Measurements from ENCODE around the gene MTUS2. TPM values are rescaled to one million over a fixed set of nuclear protein-coding genes. Genes with fewer than 3 reads are reported as not detected.

MTUS2 gene
- total RNA-seq, 4 donors from 2014 or later = 0.08 to 0.57 TPM; not detected in 2

DNA sequence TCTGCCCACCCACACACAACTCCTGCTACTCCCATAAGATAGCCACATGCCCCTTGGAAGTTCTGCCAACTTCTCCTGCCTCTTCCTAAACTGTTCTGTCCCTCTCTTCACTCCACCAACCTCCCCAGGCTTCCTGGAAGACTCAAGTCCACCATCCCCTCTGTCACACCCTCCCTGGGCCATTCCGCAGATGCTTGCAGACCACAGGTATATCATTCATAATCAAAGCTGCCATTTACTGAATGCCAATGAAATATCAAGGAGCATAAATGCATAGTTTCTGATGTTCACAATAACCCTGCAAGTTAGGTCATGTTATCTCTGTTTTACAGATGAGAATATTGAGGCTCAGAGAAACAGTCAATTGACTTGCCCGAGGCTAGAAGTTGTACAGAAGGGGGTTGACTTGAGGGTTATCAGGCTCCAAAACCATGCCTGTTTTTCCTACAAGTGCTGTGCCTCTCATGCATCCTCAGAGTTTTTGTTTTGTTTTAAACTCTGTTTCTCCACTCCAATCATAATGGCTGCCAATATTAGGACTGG, 639.7 kb downstream of the MTUS2 start:
- intact Hi-C loops (cut with DNase I) = no loop called here
- Histone ChIP-seq H3K9me3 (no peaks in the 10 kb centered on the region), H3K27ac (no peak overlapping the region), H3K4me1 (peaks cover 0 to 5% (median 0%) of the 10 kb centered on the region in 3 donors), H3K27me3 (peaks cover 0 to 15% (median 0%) of the 10 kb centered on the region in 4 donors), H3K4me3 (no peak overlapping the region), H3K36me3 (no peaks in the 10 kb centered on the region)
- 47 to 75% methylated on average over 2 of the region's 2 CpGs for WGBS, 2 donors
- TF ChIP-seq, protein P1, sequence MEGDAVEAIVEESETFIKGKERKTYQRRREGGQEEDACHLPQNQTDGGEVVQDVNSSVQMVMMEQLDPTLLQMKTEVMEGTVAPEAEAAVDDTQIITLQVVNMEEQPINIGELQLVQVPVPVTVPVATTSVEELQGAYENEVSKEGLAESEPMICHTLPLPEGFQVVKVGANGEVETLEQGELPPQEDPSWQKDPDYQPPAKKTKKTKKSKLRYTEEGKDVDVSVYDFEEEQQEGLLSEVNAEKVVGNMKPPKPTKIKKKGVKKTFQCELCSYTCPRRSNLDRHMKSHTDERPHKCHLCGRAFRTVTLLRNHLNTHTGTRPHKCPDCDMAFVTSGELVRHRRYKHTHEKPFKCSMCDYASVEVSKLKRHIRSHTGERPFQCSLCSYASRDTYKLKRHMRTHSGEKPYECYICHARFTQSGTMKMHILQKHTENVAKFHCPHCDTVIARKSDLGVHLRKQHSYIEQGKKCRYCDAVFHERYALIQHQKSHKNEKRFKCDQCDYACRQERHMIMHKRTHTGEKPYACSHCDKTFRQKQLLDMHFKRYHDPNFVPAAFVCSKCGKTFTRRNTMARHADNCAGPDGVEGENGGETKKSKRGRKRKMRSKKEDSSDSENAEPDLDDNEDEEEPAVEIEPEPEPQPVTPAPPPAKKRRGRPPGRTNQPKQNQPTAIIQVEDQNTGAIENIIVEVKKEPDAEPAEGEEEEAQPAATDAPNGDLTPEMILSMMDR (IDR thresholded peaks at IDR 0.05) = no peak
- TF ChIP-seq POLR2A (IDR thresholded peaks at IDR 0.05) = no peak
- DNase-seq = no peak

GRCh38 chr13:29464105-29464679, 644.1 kb downstream of the MTUS2 start:
- 75 to 78% methylated on average over 4 of the region's 4 CpGs for WGBS, 2 donors
- Histone ChIP-seq H3K27ac (no peak overlapping the region), H3K9me3 (no peaks in the 10 kb centered on the region), H3K27me3 (peaks cover 0 to 15% (median 0%) of the 10 kb centered on the region in 4 donors), H3K4me1 (no peaks in the 10 kb centered on the region), H3K4me3 (no peak overlapping the region), H3K36me3 (no peaks in the 10 kb centered on the region)
- DNase-seq = no peak
- TF ChIP-seq, protein P1 (IDR thresholded peaks at IDR 0.05) = no peak
- no peak for TF ChIP-seq POLR2A (IDR thresholded peaks at IDR 0.05)
- intact Hi-C loops (cut with DNase I) = no loop called here

- intact Hi-C loops (cut with DNase I) = no loop called here
- Histone ChIP-seq H3K36me3 (no peaks in the 10 kb centered on the region), H3K4me1 (no peaks in the 10 kb centered on the region), H3K27ac (no peak overlapping the region), H3K9me3 (no peaks in the 10 kb centered on the region), H3K27me3 (peaks cover 0 to 15% (median 0%) of the 10 kb centered on the region in 4 donors), H3K4me3 (no peak overlapping the region)
- WGBS, 2 donors = 49 to 58% methylated on average over 3 to 6 of the region's 6 CpGs
- no peak for DNase-seq
- no peak for TF ChIP-seq POLR2A (IDR thresholded peaks at IDR 0.05)
- TF ChIP-seq, protein P1 (IDR thresholded peaks at IDR 0.05) = no peak
Observed at GRCh38 chr13:29465741-29466293, 645.7 kb downstream of the MTUS2 start.

DNA sequence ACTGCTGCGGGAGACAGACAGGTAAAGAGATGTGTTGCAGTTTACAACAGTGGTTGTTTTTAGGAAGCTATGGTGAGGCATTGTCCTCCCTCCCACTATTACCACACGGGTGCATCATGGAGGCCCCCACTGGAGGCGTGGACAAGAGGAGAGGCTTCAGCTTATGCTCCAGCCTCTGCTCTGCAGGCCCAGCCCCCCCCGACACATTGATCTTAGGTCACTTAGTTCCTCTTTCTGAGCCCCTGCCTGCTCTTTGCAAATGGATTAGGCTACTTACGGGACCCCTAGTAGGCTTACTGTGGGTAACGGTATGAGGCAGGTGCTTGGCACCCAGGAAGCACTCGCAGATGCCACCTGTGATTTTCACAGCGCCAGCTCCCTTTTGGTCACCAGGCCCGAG, 651.4 kb downstream of the MTUS2 start:
- DNase-seq = no peak
- TF ChIP-seq, protein P1 (IDR thresholded peaks at IDR 0.05) = no peak
- TF ChIP-seq POLR2A (IDR thresholded peaks at IDR 0.05) = no peak
- intact Hi-C loops (cut with DNase I) = no loop called here
- H3K4me3 ChIP-seq = no peak overlapping the region
- H3K27me3 ChIP-seq = peaks cover 0 to under 1% (median 0%) of the 10 kb centered on the region in 4 donors
- H3K4me1 ChIP-seq = no peaks in the 10 kb centered on the region
- H3K27ac ChIP-seq = no peak overlapping the region
- no peaks in the 10 kb centered on the region for H3K9me3 ChIP-seq
- no peaks in the 10 kb centered on the region for H3K36me3 ChIP-seq
- 88 to 91% methylated on average over 7 to 8 of the region's 9 CpGs for WGBS, 2 donors

GRCh38 chr13:29472332-29472961, 652.3 kb downstream of the MTUS2 start:
- Histone ChIP-seq H3K27ac (no peak overlapping the region), H3K4me1 (no peaks in the 10 kb centered on the region), H3K9me3 (no peaks in the 10 kb centered on the region), H3K36me3 (no peaks in the 10 kb centered on the region), H3K27me3 (peaks cover 0 to 4% (median 0%) of the 10 kb centered on the region in 4 donors), H3K4me3 (no peak overlapping the region)
- 41 to 45% methylated on average over 6 of the region's 6 CpGs for WGBS, 2 donors
- no peak for TF ChIP-seq POLR2A (IDR thresholded peaks at IDR 0.05)
- TF ChIP-seq, protein P1 (IDR thresholded peaks at IDR 0.05) = peak; percentile 66 to 87 (median 73)
- no peak for DNase-seq
- intact Hi-C loops (cut with DNase I) = no loop called here
